Measurements from ENCODE around the gene SPACA6.

SPACA6 gene

DNA sequence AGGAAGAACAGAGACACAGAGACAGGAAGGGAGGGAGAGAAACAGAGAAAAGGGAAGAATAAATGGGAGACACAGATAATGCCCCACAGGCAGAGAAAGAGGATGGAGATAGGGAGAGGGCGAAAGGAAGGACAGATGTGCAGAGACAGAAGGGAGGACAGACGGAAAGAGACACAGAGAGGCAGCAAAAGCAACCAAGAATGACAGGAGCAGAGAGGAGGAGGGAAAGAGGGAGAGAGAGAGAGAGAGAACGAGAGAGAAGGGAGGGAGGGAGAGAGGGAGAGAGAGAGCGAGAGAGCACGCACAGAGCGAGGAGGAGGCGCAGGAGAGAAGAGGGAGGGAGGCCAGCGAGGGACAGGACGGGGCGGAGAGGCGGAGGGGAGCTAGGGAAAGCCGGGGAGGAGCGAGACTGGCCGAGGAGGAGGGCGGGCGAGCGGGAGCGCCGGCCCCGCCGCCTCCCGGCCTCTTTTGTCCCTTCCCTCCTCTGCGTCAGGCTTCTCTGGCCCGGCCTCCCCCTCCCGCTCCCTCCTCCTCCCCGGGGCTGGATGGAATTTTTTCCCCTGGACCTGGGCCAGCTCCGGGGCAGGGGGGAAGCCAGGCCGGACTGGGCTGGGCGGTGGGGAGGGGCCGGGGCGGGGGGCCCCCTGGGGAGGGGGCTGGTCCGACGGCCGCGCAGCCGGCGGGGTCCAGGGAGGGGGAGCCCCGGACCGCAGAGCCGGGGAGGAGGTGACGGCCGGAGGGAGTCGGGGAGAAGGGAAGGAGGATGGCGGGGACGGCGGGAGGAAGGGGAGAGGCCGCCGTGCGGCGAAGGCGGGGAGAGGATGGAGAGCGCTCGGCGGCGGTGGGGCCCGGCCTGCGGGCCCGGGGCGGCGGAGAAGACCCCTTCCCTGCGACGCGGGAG, 4.2 kb upstream of the SPACA6 start:
- TF ChIP-seq, protein P1, sequence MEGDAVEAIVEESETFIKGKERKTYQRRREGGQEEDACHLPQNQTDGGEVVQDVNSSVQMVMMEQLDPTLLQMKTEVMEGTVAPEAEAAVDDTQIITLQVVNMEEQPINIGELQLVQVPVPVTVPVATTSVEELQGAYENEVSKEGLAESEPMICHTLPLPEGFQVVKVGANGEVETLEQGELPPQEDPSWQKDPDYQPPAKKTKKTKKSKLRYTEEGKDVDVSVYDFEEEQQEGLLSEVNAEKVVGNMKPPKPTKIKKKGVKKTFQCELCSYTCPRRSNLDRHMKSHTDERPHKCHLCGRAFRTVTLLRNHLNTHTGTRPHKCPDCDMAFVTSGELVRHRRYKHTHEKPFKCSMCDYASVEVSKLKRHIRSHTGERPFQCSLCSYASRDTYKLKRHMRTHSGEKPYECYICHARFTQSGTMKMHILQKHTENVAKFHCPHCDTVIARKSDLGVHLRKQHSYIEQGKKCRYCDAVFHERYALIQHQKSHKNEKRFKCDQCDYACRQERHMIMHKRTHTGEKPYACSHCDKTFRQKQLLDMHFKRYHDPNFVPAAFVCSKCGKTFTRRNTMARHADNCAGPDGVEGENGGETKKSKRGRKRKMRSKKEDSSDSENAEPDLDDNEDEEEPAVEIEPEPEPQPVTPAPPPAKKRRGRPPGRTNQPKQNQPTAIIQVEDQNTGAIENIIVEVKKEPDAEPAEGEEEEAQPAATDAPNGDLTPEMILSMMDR (IDR thresholded peaks at IDR 0.05) = peak; percentile 28 to 32
- Histone ChIP-seq H3K4me1 (peaks cover 0 to 48% (median 34%) of the 10 kb centered on the region in 4 donors), H3K4me3 (peak overlapping the region; percentile 71 to 97), H3K9me3 (no peaks in the 10 kb centered on the region), H3K36me3 (peaks cover 0 to 13% (median 0%) of the 10 kb centered on the region in 3 donors), H3K27me3 (no peaks in the 10 kb centered on the region), H3K27ac (peak overlapping the region; percentile 94 to 100)
- peak; percentile 90 to 97 for DNase-seq
- intact Hi-C loops (cut with DNase I; ENCODE audit: low total_unique reads) = loop anchor here (10.0 kb wide), 1 partner anchor 324 kb away; the partner anchor contains the start of genes CLDND2 and ETFB

DNA sequence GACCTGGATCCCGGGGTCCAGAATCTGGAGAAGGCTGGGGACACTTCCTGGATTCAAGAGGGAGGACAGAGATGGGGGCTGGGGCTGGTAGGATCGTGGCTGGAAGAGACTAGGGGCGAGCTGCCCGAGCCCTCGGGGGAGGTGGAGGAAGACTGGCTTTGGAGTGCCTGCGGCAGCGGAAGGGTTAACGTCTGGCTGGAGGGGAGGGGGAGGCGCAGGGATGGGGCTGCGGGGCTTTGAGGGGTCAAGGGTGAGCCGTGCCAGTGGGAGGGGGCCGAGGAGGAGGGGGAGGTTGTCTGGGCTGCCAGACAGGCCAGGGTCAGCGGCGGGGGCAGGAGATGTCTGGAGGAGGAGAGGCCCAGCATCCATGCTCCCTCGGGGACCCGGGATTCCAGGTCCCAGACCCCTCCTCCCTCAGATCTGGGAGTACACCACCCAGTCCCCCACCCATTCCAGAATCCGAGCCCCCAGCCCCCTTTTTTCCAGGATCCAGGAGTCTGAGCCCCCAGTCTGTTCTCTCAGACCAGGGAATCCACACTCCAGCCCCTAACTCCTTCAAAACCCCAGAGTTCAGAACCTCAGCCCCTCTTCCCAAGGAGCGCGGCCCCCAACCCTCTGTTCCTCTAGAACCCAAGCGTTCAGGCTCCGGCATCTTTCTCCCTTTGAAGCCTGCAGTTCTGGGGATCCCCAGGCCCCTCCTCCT, 3.2 kb upstream of the SPACA6 start:
- intact Hi-C loops (cut with DNase I; ENCODE audit: low total_unique reads) = loop anchor here (10.0 kb wide), 1 partner anchor 325 kb away; the partner anchor contains the start of genes CLDND2 and ETFB
- H3K4me3 ChIP-seq = peak overlapping the region; percentile 71 to 97
- peaks cover 0 to 50% (median 34%) of the 10 kb centered on the region in 4 donors for H3K4me1 ChIP-seq
- no peaks in the 10 kb centered on the region for H3K27me3 ChIP-seq
- peaks cover 1 to 23% (median 8%) of the 10 kb centered on the region in 3 donors for H3K36me3 ChIP-seq
- TF ChIP-seq, protein P1 (IDR thresholded peaks at IDR 0.05) = no peak
- H3K9me3 ChIP-seq = no peaks in the 10 kb centered on the region
- H3K27ac ChIP-seq = peak overlapping the region; percentile 94 to 100
- DNase-seq = no peak

DNA sequence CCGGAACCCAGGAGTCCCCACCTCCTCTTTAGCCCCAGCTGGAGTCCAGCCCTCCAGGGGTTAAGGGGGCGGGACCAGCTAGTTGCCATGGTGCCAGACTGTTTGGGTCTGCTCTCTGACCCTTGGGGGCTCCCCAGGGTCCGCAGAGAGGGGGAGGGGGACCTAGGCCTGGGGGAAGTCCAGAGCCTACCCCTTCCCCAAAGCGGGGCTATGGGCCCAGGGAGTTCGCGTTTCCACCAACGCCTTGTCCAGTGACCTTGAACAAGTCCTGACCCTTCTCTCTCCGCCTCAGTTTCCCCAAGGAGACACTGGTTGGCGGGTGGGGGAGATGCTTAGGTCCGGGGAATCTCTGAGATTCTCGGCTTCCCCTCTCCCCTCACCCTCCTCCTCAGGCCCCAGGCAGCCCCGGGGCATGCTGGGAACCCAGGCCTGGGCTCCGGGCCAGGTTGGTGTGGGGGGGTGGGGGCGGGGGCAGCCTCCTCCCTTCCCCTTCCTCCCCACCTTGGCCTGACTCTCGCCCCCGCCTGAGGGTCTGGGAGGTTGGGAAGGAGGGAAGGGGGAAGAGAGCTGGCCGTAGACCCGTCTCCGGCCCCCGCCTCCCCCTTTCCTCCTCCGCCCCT, 2.6 kb upstream of the SPACA6 start:
- peaks cover 5 to 29% (median 15%) of the 10 kb centered on the region in 3 donors for H3K36me3 ChIP-seq
- H3K9me3 ChIP-seq = no peaks in the 10 kb centered on the region
- peak overlapping the region; percentile 71 to 97 for H3K4me3 ChIP-seq
- peaks cover 0 to 50% (median 34%) of the 10 kb centered on the region in 4 donors for H3K4me1 ChIP-seq
- H3K27ac ChIP-seq = peak overlapping the region; percentile 94 to 100
- TF ChIP-seq, protein P1 (IDR thresholded peaks at IDR 0.05) = no peak
- intact Hi-C loops (cut with DNase I; ENCODE audit: low total_unique reads) = no loop called here
- no peaks in the 10 kb centered on the region for H3K27me3 ChIP-seq
- DNase-seq = peak in 1 of 2 donors; percentile 85

DNA sequence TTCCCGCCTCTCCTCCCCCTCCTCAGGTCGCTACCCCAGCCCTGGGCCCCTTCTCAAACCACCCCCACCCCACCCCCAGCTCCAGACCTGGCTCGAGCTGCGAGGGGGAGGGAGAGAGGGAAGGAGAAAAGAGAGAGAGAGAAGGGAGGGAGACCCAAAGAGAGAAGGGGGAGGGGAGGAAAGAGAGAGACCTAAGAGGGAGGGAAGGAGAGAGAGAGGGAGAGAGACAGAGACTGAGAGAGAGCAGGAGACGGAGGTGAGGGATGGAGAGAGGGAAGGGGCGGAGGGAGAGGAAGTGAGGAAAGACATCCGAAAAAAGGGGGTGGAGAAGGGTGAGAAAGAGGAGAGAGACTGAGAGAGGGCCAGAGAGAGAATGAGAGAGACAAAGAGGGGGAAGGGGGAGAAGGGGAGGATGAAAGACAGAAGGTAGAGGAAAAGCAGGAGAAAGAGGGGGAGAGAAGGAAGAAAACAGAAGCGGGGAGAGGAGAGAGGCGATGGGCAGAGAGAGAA, 2.0 kb upstream of the SPACA6 start:
- H3K27ac ChIP-seq = peak overlapping the region; percentile 94 to 100
- H3K36me3 ChIP-seq = peaks cover 5 to 35% (median 20%) of the 10 kb centered on the region in 3 donors
- H3K4me3 ChIP-seq = peak overlapping the region; percentile 71 to 97
- TF ChIP-seq, protein P1 (IDR thresholded peaks at IDR 0.05) = no peak
- H3K27me3 ChIP-seq = no peaks in the 10 kb centered on the region
- H3K9me3 ChIP-seq = no peaks in the 10 kb centered on the region
- no peak for DNase-seq
- intact Hi-C loops (cut with DNase I; ENCODE audit: low total_unique reads) = no loop called here
- peaks cover 0 to 50% (median 34%) of the 10 kb centered on the region in 4 donors for H3K4me1 ChIP-seq
